Stimulated activated CD8-positive, alpha-beta memory T cell treated with anti-CD3 and anti-CD28 coated beads, Interleukin-4, amount 100 ng/mL, for 48 hours (primary cell): ENCODE data around the gene SART1.

Experiments
- DNase-seq: peaks from one replicate; pipeline ENCODE4 v3.0.0-alpha.2; 2020

Gene SART1, protein sequence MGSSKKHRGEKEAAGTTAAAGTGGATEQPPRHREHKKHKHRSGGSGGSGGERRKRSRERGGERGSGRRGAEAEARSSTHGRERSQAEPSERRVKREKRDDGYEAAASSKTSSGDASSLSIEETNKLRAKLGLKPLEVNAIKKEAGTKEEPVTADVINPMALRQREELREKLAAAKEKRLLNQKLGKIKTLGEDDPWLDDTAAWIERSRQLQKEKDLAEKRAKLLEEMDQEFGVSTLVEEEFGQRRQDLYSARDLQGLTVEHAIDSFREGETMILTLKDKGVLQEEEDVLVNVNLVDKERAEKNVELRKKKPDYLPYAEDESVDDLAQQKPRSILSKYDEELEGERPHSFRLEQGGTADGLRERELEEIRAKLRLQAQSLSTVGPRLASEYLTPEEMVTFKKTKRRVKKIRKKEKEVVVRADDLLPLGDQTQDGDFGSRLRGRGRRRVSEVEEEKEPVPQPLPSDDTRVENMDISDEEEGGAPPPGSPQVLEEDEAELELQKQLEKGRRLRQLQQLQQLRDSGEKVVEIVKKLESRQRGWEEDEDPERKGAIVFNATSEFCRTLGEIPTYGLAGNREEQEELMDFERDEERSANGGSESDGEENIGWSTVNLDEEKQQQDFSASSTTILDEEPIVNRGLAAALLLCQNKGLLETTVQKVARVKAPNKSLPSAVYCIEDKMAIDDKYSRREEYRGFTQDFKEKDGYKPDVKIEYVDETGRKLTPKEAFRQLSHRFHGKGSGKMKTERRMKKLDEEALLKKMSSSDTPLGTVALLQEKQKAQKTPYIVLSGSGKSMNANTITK

DNA sequence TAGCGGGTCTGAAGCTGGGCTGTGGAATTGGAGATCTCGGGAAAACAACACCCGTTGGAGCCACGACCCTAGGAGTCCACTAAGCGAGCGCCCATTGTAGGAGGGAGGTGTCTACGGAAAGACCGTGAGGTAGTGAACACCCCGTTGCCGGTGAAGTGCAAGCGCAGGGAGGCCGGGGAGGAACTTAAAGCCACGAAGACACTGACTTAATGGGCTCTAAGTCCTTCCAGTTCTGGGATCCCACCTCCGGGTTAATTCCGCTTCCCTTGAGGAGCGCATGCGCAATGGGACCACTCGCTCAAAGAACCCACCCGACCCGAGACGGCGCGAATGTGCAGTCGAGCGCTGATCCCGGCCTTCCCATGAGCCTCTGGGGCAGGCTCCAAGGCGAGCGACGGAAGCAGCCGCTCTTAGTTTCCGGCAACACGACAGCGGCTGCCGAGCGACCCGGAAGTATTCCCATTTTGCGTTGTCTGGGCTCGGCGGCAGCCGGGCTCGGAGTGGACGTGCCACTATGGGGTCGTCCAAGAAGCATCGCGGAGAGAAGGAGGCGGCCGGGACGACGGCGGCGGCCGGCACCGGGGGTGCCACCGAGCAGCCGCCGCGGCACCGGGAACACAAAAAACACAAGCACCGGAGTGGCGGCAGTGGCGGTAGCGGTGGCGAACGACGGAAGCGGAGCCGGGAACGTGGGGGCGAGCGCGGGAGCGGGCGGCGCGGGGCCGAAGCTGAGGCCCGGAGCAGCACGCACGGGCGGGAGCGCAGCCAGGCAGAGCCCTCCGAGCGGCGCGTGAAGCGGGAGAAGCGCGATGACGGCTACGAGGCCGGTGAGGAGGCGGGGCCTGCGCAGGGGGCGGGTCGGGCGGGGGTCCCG lies at the start of gene SART1:
TSS of gene SART1 (plus strand) at position 468 of the 874 bp plus-strand sequence. CDS start at position 515, 47 bp downstream.
- peak; percentile 96 for DNase-seq

DNA sequence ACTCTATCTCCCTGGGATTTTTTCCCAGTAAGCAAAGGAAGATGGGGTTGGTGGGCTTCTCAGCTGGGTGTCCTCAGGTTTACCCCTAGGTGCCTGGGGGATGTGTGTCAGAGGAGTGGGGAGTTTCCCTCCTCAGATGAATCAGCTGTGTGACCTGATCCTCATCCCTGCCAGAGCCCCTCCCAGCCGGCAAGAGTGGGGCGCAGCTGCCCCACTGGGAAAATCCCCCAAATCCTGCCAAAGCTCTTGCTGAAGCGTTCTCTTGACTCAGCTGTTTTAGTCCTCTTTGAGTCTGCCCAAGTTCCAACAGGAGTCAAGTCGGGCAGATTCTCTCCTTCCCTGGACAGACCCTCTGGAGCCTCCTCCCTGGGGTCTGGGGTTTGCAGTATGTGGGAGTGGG lies 48.7 kb upstream of the SART1 start:
- no peak for DNase-seq

- DNase-seq: no peak
Measured at GRCh38 chr11:65915101-65915820, 46.3 kb upstream of the SART1 start.

GRCh38 chr11:65915821-65916251 lies 45.7 kb upstream of the SART1 start:
- no peak for DNase-seq

GRCh38 chr11:65916391-65916790 lies 45.1 kb upstream of the SART1 start:
- no peak for DNase-seq

DNA sequence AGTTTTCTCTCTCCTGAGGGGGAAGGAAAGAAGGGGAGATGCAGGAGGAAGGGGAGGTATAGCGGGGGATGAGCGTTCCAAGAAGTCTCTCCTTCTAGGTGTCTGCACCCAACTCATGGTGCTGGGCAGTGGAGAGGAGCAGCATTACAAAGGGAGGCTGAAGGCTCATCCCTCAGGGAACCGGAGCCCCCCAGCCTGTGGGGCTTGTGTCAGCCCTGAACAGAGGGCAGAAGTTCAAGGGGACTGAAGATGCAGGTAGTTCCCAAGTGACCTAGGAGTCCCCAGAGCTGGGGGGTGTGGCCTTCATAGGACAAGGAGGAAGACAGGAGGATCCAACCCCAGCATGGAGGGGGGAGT lies 44.5 kb upstream of the SART1 start:
- DNase-seq: no peak

DNA sequence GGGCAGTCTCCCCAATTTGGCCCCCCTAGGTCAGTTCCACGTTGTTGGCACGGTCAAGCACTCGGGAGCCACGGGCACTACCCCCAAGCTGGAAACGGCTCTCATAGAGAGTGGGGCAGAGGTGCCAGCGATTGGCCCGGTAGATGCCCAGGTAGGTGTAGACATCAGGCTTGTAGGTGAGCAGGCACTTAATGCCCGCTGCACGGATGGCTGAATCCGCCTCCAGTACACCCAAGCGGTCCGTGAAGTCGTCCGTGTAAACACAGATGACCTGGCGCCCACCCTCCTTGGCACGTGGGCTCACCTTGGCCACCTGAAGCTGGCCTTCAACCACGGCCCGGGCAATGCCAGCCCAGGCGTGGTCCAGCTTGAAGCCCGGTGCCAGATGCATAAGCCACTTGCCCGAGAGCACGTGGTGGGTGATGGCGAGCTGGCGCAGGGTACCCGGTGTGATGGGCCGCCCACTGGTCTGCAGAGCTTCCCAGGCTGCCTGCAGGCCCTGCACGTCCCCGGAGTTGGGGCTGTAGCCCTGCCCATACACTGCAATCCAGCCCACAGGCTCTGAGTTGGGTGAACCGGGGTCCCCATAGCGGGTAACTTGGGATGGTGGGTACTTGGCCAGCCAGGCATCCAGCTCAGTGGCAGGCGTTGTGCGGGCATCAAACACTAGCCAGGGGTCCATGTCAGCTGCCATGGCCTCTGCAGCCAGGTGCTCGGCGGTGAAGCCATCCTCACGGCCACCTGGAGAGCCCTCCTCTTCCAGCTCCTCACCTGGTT lies 43.9 kb upstream of the SART1 start:
- no peak for DNase-seq

DNA sequence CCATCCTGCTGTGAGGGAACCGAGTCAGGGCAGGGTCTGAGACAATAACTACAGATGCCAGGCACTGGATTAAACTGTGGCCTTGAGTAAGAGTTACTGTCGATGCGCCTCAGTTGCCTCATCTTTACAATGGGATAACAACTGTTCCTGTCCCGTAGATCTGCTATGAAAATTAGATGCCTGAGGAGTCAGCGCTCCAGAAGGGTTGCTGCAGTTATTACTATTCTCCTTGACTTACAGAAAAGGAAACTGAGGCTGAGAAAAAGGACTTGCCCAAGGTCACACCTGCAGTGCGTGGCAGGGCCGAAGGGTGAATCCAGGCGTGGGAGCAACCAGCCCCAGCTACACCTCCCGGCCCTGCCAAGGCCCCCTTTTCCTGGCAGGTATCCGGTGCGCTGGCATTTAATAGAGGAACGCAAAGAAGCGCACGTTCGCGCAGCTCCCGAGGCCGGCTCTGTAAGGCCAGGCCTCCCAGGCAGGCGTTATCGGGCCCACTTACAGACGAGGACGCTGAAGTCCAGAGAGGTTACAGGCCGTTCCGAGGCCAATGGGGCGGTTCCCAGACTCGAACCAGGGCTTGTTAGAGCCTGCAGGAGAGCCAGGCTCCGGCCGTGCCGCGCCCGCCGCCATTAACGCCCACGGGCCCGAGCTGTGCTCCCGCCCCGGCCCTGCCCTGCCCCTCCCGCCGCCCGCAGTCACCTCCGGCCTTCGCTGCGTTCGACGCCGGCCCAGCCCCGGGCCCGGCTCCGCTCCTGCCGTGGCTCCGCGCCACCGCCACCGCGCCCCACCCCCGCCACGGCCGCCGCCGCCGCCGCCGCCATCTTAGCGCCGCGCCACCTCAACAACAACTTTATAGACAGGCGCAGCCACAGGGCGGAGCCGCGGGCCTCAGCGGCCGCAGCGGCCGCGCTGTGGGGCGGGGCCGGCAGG lies 43.1 kb upstream of the SART1 start, which contains the start of gene C11orf68:
TSS of gene C11orf68 (minus strand) at position 852 of the 930 bp plus-strand sequence. CDS start at position 821, 31 bp downstream.
- no peak for DNase-seq

GRCh38 chr11:65919141-65919572 lies 42.4 kb upstream of the SART1 start, which contains the start of gene DRAP1:
TSS of gene DRAP1 (plus strand) at chr11:65919426. CDS start at chr11:65919502, 76 bp downstream.
- peak; percentile 99 for DNase-seq

- peak; percentile 68 for DNase-seq
Measured at GRCh38 chr11:65919573-65920371, 41.8 kb upstream of the SART1 start.

GRCh38 chr11:65920372-65920802 lies 41.1 kb upstream of the SART1 start:
- DNase-seq: no peak

- no peak for DNase-seq
Measured at GRCh38 chr11:65921033-65921555, 40.4 kb upstream of the SART1 start.

DNA sequence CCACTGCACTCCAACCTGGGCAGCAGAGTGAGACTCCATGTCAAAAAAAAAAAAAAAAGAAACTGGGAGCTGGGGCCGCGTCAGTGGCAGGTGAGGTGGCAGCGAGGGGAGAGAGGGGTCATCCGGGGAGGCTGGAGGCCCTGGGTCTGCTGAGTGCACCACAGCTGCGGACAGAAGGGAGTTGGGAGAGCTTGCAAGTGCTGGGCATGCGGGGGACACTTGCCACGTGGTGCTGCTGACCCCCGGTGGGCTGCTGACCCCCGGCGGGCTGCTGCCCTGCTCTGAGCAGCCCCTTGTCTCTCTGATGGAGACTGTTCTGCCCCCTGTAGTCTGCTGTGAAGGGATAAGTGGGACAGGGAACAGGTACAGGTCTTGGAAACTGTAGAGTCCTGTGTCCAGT lies 39.7 kb upstream of the SART1 start:
- DNase-seq: no peak

- DNase-seq: no peak
Measured at GRCh38 chr11:65922565-65922964, 39.0 kb upstream of the SART1 start.

DNA sequence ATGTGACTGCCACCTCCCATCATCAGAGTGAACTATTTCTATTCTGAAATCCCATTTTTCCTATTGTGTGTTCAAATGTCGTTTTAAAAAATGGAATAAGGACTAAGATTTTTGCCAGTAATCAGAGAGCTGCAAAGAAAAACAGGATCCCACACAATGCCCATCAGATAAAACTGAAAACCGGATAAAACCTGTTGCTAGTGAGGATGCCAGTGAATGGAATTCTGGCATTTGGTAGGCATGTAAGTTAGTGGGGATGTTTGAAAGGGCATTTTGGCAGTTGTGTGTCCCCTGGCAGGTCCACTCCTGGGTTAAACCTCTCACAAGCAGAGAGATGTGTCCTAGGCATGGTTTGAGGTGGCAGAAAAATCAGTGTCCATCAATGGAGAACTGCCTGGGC lies 36.1 kb upstream of the SART1 start:
- DNase-seq: no peak

GRCh38 chr11:65927904-65928397 lies 33.6 kb upstream of the SART1 start:
- DNase-seq: peak; percentile 80

GRCh38 chr11:65928667-65929066 lies 32.9 kb upstream of the SART1 start:
- DNase-seq: no peak

GRCh38 chr11:65931773-65932557 lies 29.6 kb upstream of the SART1 start:
- no peak for DNase-seq
